Suppressor macrophage treated with lipopolysaccharide for 4 hours (primary cell): Measurements from ENCODE around the gene PSG1.
"Not testable (repeated sequence)": the region's sequence is repeated elsewhere in the genome, so short reads cannot be mapped to it uniquely, and the experiment has no call there.

Source experiments
- DNase-seq: peaks from one replicate; pipeline ENCODE4 v3.0.0-alpha.2; 2020

The PSG1 gene

DNA sequence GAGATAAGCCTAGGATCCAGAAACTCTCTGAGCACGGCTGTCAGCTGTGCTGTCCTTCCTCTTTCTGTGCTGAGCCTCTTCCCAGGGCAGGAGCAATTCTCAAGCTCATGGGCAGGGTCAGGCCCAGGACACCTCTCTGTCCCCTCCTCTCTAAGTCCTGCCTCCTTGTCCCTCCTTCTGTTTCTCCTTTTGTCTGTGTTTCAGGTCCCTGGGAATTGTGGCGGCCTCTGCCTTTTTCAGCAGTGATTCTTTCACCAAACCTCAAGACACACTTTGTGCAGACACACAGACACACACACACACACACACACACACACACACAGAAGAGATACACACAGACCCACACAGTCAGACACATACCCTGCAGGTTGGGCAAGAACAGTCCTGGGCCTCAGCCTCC lies at the start of gene PSG1:
TSS of gene PSG1 (minus strand) at position 101 of the 400 bp plus-strand sequence. CDS start 132 bp downstream, outside the sequence.
- DNase-seq = no peak

DNA sequence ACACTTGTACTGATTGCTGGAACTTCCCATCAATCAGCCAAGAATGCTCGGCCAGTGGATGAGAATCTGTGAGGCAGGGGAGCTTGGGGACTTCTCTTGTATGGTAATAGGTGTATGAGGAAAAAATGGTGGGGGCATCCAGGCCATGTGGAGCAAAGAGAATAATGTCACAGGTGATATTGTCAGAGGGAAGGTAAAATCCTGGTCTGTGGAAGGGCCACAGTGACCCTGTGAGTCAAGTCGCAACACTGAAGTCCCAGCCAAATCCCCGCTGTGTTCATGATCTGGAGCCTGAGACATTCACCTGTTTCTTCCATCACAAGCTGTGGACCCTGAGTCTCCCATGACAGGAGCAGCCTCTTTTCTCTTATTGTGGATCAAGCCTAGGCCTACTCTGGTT lies 49.4 kb upstream of the PSG1 start:
- no peak for DNase-seq

DNA sequence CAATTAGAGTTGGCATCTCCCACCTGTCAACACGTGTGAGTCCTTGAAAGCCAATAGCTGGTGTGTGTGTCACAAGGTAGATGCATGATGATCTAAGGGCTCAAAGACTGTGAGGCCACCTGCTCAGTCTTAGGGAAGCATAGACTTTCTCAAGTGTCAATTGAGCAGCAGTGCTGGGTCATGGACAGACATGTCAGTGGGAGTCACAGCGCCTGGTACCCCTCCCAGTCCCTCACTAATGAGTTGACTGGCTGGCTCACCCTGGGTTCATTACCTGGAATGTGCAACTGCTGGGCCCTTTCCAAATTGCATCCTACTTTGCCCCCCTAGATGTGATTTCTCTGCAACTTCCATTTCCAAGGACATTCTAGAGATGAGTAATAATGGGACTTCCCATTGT lies 47.3 kb upstream of the PSG1 start:
- DNase-seq = no peak

DNA sequence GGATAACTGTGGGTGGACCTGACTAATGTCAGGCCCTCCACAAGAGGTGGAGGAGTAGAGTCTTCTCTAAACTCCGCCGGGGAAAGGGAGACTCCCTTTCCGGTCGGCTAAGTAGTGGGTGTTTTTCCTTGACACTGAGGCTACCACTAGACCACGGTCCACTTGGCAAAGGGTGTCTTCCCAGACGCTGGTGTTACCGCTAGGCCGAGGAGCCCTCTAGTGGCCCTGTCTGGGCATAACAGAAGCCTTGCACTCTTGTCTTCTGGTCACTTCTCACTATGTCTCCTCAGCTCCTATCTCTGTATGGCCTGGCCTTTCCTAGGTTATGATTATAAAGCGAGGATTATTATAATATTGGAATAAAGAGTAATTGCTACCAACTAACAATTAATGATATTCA lies 43.6 kb upstream of the PSG1 start:
- DNase-seq = peak; percentile 43

DNA sequence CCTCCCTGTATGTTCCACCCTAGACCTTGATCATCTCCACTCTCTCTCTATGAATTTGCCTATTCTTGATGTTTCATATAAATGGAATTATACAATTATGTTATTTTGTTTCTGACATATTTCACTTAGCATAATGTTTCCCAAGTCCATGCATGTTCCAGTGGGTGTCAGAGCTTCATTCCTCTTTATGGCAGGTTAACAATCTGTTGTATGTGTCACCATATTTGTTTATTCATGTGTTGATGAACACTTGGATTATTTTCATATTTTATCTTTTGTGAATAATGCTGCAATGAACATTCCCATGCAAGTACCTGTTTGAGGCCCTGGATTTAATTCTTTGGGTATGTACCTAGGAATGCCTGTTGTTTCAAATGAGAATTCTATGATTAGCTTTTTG lies 41.5 kb upstream of the PSG1 start:
- DNase-seq = not testable (repeated sequence)

DNA sequence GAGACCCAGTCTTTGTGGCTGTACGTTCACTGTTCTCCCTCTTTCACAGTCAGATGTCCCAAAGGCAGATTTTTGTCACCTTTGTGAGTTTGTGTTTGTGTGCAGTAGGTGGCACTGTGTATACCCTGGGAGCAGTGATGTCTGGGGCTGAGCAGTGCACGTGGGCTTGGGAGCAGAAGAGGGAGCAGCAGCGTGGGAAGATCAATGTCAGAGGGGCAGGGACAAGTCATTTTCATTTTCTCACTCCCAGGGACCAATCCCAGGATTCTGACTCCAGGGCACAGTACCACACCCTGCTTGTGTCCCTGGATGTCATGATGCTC lies 40.2 kb upstream of the PSG1 start:
- DNase-seq = no peak

DNA sequence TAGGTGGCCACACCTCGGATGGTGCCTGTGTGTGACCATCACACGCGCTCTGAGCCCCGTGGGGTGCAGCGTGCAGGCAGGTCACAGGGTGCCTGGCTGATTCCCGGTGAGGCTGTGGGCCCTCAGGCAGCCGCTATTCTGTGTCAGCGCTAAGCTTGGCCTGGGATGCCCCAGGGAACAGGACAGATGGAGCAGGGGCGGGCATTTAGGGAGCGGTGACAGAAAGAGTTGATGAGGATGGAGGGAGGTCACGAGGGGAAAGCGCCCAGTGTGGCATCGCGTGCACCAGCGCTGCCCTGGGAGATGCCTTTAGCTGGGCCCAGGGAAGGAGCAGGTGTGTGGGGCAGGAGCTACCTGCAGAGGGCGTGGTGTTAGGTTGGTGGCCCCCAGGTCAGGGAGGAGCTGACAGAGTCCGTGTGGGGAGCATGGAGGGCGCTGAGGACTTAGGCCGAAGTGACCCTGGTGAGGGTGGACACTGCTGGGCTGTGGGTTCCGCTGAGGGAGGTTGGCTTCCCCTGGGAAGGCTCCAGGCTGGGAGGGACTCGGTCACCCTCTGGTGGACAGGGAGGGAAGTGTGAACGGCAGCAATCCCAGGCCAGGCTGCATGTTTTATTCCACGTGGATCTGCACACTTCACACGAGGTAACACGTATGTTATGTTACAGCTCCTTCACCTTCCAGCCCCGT lies 39.7 kb upstream of the PSG1 start:
- not testable (repeated sequence) for DNase-seq

DNA sequence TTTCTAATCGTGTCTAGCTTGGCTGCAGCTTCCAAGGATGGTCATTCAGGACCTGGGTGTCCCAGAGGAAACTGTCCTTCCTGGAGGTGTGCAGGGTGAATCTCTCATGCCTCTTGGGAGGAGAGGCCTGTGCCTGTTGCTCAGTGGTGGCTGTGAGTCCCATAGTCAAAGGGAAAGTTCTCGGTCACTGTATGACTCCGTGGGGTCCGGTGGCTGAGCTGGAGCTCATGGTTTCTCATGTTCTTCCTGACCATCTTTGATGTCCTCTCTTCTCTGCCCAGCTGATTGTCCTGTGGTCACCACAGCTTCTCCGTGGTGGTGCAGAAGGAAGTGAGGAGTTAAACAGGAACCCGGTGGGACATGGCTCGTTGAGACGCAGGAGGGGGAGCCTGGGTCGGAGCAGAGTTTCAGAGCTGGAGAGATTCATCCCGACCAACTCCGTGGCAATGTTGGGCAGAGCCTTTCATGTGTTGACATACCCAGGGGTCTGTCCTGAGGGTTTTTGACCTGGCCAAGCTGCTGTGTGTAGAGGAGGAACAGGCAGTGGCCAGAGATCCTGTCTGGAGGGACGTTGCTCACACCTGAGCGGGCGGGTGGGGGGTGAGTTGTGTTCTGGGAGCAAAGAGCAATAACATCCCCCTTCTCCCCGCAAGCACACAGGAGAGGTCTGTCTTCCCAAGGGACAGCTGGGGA lies 39.0 kb upstream of the PSG1 start:
- not testable (repeated sequence) for DNase-seq

DNA sequence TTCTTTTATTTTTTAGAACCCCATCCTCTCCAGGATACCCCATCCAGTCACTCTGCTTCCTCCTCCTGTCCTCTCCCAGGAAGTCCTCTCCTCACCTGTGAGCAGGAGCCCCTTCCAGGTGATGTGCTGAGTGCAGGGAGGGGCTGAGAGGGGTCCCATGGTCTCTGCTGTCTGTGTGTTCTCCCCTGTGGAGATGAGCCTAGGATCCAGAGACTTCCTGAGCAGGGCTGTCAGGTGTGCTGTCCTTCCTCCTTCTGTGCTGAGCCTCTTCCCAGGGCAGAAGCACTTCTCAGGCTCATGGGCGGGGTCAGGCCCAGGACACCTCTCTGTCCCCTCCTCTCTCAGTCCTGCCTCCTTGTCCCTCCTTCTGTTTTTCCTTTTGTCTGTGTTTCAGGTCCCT lies 38.1 kb upstream of the PSG1 start, which contains the start of gene PSG6:
TSS of gene PSG6 (minus strand) at position 261 of the 400 bp plus-strand sequence. CDS start at position 159, 102 bp downstream.
- DNase-seq = not testable (repeated sequence)

DNA sequence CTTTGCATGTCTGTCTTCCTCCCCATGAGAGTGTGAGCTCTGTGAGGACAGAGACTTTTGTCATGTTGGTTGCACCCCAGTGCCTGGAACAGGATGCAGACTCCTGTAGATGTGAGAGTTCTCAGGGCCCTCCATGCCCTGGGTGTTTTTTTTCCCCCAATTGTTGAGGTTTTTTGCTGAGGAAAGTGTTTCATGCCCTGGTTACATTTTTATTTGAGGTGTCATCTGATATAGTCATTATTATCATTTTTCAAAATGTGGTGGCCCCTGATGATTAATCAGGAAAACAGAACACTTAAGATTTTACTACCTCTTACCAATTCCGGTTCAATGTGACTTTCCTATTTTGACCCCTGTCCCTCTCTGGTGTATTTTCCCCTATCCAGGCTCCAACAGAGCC lies 37.4 kb upstream of the PSG1 start:
- not testable (repeated sequence) for DNase-seq

DNA sequence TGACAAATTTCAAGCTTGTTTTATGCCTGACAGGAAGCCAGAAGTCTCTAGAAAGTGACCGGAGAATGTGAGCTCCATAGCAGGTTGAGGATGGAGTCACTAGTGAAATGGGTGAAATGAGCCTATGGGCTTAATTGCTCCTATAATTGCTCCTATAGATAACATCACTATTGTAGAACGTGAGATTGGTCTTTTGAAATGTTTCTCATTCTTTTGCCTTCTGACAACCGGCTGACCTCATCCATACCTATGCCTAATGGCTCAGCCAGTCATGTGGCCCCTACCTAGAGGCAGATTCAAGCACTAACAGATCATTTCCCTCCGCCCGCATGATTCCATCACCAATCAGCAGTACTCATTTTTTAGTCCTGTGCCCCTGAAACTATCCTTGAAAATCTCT lies 34.0 kb upstream of the PSG1 start:
- not testable (repeated sequence) for DNase-seq

DNA sequence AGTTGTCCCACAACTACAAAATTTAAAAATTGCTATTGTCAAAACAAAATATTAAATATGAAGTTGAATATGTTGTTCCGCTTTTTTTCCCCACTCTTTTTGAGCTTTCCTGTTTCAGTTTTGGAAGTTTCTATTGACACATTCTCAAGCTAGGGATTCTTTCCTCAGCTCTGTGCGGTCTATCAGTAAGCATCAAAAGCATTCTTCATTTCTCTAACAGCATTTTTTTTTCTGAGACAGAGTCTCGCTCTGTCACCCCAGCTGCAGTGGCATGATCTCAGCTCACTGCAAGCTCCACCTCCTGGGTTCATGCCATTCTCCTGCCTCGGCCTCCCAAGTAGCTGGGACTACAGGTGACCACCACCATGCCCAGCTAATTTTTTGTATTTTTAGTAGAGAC lies 33.4 kb upstream of the PSG1 start:
- DNase-seq = not testable (repeated sequence)

DNA sequence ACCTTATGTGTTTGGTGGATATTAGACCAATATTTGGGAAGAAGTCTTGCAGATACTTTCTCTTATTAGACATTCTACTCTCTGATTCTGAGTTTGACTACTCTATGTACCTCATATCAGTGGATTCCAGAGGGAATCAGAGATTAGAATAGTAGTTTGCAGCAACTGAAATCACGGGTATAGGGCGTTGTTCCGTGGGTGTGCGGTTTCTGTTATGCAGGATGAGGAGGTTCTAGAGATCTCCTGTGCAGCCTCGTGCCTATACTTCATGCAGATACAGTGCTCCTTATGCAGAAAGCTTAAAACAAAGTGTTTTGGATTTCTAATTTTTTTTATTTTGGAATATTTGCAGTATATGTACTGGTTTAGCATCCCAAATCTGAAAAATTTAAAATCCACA lies 32.2 kb upstream of the PSG1 start:
- not testable (repeated sequence) for DNase-seq

DNA sequence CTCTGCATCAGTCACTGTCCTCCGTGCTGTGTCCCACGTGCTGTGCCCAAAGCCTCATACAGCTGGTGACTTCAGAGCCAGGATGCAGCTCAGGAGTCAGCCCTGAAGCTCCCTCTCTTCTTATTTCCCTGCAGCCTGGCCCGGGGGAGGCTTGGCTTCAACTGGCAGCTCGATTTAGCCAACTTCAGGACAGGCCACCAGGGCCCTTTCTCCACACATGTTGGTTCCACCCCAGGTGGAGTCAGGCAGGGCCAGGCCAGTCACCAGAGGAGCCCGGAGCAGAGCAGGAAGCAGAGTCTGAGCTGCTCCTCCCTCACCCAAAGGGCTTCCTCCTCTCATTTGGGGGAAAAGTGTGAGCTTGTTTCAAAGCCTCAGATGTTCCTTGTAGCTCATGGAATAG lies 26.6 kb upstream of the PSG1 start:
- DNase-seq = not testable (repeated sequence)

DNA sequence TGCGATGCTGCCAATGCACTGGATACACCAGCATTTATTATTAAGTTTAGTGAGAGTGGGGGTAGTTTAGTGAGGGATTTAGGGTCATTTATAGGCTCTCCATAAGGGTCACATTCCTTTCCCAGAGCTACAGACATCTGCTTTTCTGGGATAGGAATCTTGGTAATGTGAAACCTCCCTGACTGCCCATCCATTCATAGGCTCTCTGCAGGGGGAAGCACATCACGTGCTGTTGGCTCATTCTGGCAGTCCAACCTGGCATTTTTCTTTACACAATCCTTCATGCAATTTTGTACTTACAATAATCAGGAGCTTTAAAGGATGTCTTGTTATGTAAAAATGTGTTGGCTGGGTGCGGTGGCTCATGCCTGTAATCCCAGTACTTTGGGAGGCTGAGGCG lies 21.0 kb upstream of the PSG1 start:
- DNase-seq = not testable (repeated sequence)

DNA sequence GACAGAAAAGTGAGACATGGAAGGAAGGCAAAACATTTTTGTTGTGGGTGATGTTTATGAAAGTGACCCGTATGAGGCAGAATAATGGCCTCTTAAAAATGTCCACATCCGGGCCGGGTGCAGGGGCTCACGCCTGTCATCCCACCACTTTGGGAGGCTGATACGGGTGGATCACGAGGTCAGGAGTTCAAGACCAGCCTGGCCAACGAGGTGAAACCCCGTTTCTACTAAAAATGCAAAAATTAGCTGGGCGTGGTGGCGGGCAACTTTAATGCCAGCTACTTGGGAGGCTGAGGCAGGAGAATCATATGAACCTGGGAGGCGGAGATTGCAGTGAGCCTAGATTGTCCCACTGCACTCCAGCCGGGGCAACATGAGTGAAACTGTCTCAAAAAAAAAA lies 20.2 kb upstream of the PSG1 start:
- not testable (repeated sequence) for DNase-seq

DNA sequence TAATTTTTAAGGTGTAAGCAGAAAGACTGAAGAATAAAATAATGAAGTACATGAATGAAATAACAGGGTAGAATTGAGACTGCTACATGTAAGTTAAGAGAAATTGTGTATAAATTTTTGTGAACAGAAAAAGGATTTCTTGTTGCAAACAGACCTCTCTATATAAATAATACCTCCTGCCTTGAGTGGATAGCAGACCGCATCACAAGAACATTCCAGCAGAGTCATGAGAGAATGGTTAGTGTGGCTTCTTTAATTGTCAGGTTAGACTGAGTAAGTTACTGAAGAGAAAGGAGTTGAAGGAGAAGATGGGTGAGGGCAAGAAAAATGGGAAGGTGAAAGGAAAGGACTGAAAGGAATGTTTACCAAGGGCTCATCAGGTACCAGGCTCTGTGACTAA lies 19.6 kb upstream of the PSG1 start:
- not testable (repeated sequence) for DNase-seq

DNA sequence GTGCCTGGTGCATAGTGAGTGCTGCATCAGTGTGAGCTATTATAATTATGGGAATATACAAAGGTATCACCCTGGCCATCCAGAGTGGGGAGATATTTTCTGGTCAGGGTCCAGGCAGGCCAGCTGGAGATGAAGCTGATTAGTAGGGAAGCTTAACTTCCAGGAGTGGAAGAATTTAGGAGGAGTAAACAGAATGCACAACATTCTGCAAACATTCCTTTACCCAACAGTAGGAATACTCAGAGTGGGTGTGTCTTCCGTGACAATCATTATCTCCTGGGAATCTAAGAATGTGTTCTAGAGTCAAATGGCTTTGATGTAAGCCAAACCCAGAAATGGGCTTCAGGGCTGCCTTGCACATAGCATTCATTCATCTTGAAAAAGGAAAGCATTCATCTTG lies 19.1 kb upstream of the PSG1 start:
- DNase-seq = not testable (repeated sequence)

DNA sequence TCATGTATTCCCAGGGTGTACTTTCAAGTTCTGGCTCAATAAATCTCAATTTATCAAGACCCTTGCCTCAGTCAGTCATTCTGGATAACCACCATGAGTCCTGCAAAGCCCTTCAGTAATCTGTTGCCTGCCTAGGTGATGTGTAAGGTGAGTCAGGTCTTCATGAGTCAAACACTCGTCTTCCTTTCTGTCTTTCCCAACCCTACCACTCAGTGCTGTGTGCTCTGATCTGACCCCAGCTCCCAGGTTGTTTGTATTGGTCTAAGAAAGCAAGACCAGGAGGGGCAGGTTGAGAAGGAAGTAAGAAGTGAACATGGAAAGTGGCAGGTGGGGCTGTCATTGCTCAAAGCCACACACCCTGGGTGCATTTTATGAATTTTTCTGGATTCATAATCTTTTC lies 18.2 kb upstream of the PSG1 start:
- DNase-seq = not testable (repeated sequence)

DNA sequence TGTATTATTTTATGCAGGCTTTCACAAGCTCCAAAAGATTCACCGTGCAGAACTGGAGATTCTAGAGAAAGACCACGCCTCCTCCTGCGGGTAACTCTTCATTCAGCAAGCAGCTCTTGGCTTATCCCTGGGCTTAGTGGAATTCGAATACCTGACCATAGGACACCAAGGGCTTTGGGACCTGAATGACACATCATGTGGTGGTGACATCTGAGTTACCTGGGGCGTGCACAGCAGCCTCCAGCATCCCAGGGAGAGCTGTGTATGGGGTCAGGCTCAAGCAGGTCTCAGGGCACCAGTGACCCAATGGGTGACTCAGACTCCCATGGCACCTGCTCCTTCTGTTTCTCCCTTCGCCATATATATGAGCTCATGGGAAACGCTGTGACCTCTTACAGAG lies 10.9 kb upstream of the PSG1 start:
- not testable (repeated sequence) for DNase-seq

DNA sequence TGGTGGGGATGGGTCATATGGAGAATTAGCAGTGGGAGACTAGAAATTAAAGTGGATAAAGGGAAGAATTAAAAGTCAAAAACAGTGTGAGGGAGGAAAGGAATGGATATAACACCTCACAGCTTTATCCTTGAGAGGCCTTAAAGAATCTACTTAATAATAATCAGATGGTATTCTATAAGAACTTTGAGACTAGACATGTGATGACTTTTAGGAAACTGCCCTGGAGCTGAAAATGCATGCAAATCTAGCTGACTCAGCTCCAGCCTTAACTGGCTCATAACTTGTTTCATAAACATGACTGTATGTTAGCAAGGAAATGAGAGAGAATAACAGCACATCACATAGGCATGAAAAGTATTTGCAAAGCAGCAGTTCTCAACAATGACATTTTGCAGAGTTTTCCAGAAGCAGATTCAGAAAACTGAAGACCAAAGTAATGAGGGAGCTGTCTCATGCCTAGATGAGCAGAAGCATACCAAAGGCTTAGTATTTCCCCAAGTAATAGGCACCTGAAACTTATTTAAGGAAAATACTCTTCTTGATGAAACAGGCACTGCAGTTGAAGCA lies 8.4 kb upstream of the PSG1 start:
- DNase-seq = not testable (repeated sequence)

DNA sequence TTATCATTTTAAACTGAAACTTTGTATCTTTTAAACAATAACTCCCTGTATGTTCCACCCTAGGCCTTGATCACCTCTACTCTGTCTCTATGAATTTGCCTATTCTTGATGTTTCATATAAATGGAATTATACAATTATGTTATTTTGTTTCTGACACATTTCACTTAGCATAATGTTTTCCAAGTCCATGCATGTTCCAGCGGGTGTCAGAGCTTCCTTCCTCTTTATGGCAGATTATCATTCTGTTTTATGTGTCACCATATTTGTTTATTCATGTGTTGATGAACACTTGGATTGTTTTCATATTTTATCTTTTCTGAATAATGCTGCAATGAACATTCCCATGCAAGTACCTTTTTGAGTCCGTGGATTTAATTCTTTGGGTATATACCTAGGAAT lies 3.2 kb upstream of the PSG1 start:
- DNase-seq = not testable (repeated sequence)

DNA sequence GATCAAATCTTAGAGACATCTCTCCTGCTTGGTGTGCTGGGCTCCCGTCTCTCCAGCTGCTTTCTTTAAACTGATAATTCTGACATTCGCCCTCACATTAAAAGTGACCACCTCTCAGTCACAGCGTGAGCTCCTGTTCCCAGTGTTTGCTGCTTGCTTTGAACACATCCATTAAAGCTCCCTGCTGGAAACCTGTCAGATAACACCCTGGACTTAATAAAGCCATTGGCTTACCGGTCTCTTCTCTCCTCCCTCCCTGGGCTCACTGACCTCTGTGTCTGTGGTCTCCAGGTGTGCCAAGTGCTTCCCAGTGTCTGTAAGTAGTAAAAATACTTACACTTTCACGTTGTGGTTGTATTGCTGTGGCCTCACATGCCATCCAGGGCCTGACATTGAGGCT lies 2.5 kb upstream of the PSG1 start:
- not testable (repeated sequence) for DNase-seq

DNA sequence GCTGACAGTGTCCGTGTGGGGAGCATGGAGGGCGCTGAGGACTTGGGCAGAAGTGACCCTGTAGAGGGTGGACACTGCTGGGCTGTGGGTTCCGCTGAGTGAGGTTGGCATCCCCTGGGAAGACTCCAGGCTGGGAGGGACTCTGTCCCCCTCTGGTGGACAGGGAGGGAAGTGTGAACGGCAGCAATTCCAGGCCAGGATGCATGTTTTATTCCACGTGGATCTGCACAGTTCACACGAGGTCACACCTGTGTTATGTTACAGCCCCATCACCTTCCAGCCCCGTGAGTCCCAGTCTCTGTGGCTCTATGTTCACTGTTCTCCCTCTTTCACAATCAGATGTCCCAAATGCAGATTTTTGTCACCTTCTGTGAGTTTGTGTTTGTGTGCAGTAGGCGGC lies 1.8 kb upstream of the PSG1 start:
- not testable (repeated sequence) for DNase-seq
